Activated CD4-positive, alpha-beta T cell treated with anti-CD3 and anti-CD28 coated beads, Interleukin-2, amount 50 U/mL, for 16 hours (primary cell): Measurements from ENCODE around the gene DCTN3.
"Not testable (repeated sequence)": the region's sequence is repeated elsewhere in the genome, so short reads cannot be mapped to it uniquely, and the experiment has no call there.

ENCODE experiments used
- DNase-seq: peaks from one replicate; pipeline ENCODE4 v3.0.0-alpha.2; 2020

The DCTN3 gene

GRCh38 chr9:34646211-34647083, 26.2 kb upstream of the DCTN3 start, which contains the start of gene GALT:
TSS of gene GALT (plus strand) at chr9:34646675. CDS start at chr9:34646705, 30 bp downstream.
- peak; percentile 96 for DNase-seq

DNA sequence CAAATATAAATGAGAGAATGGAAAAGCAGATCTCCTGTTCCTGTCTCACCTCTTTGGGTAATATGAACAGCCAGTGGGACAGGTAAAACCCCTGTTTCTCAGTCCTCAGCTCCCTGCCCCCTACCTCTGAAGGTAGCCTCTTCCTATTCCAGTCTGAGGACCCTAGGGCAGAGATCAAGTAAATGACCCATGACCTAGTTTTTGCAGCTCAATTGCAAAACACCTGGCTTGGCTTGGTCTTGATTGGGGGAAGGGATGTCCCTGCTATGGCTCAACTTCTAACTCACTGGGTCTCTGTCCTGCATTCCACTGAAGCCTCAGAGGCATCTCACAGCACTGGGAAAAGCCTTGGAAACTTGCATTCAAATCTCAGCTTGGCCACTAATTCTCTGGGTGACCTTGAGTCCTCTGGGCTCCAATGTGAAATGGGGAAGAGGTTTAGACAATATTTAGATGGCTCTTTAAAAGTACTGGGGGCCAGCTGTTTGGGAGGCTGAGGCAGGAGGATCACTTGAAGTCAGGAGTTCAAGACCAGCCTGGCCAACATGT, 24.5 kb upstream of the DCTN3 start:
- DNase-seq, result no peak

DNA sequence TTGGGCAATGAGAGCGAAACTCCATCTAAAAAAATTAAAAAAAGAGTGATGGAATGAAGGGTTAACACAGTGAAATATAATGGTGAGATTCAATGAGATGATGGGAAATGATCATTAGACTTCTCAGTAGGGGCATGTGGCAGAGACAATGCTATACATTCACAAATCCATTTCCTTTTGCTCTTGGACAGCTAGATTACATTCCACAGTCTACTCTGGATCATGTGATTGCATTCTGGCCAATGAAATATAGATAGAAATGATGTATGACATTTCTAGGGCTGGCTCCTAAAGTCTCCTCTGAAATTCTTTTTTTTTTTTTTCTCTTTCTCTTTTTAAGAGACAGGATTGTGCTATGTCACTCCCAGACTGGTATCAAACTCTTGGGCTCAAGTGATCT, 22.4 kb upstream of the DCTN3 start:
- no peak for DNase-seq

GRCh38 chr9:34639322-34639721, 19.0 kb upstream of the DCTN3 start:
- DNase-seq, result not testable (repeated sequence)

DNA sequence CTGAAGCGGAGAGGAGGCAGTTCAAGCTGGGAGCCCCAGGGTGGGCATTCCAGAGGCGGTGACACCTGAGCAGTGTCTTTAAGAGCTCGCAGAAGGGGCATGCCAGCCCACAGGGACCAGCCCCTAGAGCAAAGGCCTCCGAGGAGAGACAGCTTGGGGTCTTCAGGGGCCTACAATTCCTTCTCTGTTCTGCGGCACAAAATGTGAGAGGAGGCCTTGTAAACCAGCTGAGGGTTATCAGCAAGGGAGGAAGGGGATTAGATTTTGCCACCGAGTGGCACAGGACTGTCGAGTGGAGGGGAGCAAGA, 17.8 kb upstream of the DCTN3 start:
- DNase-seq, result no peak

- peak; percentile 95 for DNase-seq
These were observed 17.3 kb upstream of the DCTN3 start, which contains the start of gene SIGMAR1 for GRCh38 chr9:34637356-34638137. TSS of gene SIGMAR1 (minus strand) at chr9:34637787. CDS start at chr9:34637697, 90 bp downstream.

GRCh38 chr9:34636791-34637355, 16.6 kb upstream of the DCTN3 start:
- DNase-seq, result peak; percentile 30

GRCh38 chr9:34635556-34635955, 15.3 kb upstream of the DCTN3 start:
- no peak for DNase-seq

DNA sequence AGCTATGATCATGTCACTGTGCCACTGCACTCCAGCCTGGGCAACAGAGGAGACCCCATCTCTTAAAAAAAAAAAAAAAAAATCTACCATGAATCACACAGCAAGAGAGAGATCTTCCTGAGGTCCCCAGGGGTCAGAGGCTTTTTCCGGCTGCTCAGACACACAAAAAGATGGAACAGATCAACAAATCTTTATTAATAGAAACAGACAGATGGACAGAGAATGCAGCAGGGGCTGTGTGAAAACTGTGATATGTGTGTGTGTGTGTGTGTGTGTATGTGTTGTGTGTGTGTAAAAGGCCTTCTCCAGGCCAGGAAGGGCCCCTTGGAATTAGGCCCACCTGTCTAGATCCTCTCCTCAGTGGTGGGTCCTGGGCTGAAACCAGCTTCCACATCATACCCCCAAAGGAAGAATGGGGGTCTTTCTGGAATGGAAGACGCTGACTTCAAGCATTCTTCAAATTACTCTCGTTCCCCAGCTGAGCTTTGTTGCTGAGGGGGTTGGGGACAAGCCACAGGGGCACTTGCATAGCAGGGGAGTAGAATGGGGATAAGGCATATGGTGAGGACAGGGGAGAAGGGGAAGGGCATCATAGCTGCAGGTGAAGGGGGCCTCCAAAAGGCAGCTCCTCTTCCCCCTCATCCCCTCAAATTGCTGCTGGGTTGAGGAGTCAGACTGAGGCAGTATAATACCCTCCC, 14.4 kb upstream of the DCTN3 start:
- DNase-seq, result no peak

DNA sequence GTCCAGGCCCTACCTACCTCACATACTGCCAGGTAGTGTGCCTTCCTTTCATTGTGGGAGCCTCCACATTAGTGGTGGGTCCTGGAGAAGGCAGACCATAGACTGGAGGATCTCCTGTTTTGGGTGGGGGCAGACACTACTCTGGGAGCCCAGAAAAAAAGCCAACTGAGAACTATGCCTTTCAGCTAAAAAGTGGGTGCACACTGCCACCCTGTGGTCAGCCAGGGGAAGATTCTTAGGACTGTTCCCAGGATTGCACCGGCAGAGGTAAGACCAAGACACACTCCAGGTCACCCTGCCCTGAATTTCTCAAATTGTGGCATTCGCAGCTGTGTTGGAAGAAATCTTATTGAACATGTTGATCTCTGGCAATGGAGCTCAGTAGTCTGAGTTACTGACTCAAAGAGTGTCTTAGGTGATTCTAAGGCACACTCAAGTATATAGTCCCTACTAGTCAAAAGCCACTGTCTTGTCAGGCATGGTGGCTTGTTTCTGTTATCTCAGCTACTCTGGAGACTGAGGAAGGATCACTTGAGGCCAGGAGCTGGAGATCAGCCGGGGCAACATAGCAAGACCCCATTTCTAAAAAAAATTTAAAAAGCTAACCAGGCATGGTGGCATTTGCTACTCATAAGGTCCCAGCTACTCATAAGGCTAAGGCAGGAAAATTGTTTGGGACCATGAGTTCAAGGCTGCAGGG, 13.7 kb upstream of the DCTN3 start:
- peak; percentile 78 for DNase-seq

DNA sequence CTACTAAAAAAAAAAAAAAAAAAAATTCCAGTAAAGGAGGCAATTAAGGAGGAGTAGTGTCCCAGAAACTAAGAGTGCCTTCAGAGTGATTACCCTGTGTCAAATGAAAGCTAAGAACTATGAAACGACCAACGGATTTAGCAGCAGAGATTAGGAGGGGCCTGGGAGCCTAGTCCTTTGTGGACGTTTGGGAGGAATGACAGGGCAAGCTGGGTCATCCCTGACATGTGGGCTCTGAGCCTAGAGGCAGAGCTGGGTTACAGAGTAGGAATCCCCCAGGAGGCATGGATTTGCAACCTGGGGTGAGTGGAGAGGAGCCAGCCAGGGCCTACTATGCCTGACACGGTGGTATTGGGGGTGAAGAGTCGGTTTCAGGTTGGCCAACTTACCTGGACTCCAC, 12.9 kb upstream of the DCTN3 start:
- DNase-seq, result no peak

- DNase-seq, result no peak
These were observed 10.3 kb upstream of the DCTN3 start for GRCh38 chr9:34630402-34631154.

GRCh38 chr9:34629491-34629808, 9.2 kb upstream of the DCTN3 start:
- no peak for DNase-seq

DNA sequence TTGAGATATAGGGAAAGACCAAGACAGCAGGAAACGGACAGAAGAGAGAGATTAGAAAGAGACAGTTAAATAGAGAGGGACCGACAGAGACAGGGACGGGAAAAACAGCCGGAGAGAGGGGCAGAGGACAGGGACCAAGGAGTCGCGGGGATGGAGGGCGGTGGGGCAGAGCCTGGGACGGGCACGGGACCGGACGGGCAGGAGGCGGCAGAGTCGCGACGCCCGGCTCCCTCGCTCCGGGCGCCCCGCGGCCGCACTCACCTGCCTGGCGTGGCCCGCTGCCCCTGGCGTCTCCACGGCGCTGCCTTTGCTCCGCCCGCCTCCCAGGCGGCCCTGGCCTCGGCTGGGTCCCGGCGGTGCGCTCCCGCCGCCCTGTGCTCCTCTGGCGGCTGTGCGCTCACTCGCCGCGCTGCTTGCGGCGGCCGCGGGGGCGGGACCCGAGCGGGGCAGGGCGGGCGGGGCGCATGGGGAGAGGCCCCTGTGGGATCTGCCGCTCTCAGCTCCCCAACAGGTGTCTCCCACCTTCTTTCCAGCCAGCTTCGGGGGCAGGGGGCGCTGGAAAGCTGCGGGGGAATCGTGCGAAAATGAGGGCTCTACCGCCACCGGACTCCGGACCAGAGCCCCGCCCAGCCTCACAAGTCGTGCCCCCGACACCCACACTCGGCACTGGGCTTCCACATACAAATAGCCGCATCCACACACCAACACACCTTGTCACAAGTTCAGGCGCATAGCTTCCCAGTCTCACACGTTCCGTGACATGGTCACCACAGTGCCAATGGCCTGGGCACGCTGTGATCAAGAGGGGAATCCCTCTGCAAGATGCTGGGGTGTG, 8.6 kb upstream of the DCTN3 start, which contains the start of gene ARID3C:
Gene ARID3C, minus strand, starts transcription at position 411 of the 835 bp plus-strand sequence. CDS start 1,052 bp downstream, outside the sequence.
- DNase-seq, result no peak

- DNase-seq, result no peak
These were observed 7.7 kb upstream of the DCTN3 start for GRCh38 chr9:34627716-34628655.

DNA sequence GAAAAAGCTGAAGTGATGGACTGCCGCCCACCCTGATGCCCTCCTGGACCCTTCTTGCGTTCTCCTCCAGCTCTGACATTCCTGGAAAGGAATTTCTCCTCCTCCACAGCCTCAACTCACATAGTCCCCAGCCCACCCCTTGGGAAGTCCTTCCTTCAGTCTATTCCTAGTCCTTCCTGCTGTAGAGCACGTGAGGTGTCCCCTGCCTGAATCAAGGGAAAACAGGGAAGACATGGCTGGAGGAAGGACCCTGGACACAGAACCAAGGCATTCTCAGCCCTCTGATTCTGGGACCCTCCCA, 4.8 kb upstream of the DCTN3 start:
- DNase-seq, result no peak

DNA sequence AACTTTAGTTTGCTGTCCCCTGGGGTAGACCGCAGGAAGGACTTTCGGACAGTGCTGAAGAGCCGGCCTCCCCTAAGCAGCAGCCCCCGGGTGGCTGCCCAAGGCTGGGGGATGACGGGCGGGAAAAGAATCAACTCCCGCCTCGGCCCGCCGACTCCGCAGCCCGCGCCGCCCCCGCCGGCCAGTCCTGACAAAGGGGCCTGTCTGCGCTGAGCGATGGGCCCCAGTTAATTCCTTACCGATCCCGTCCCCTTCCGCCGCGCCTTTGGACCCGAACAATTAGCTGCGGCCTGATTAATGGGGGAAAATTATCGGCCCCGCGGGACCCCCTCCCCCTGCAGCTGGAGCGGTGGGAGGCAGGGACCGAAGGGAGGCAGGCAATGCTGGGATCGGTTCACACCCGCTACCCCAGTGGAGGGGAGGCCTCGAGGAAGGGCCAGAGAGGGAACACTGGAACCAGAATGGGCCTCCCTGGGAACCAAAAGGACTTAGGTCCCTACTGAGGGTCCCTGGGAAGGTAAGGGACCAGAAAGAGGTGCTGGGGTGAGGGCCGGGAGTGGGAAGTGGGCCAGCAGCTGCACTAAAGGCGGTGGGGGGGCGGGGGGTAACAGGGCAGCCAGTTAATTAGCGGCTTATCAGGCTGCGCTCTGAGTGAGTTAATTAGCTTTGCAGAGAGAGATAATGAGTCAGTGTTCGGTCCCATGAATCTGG, 4.3 kb upstream of the DCTN3 start:
- DNase-seq, result no peak

- DNase-seq, result no peak
These were observed 3.3 kb upstream of the DCTN3 start for GRCh38 chr9:34623374-34624235.
